NCI-H187 treated with DMSO at 0.1 percent for 48 hours (cell line): ENCODE results near the gene KCNS1.
"Not testable (repeated sequence)": the region's sequence is repeated elsewhere in the genome, so short reads cannot be mapped to it uniquely, and the experiment has no call there.

Experiments
- DNase-seq: peaks from one replicate; lab custom pipeline; 2025; lab: John Stamatoyannopoulos, UW

KCNS1 gene

GRCh38 chr20:45100563-45101245 is at the start of gene KCNS1:
Gene KCNS1 (minus strand): TSS chr20:45101127. CDS start chr20:45099236, 1,891 bp downstream.
- no peak for DNase-seq

DNA sequence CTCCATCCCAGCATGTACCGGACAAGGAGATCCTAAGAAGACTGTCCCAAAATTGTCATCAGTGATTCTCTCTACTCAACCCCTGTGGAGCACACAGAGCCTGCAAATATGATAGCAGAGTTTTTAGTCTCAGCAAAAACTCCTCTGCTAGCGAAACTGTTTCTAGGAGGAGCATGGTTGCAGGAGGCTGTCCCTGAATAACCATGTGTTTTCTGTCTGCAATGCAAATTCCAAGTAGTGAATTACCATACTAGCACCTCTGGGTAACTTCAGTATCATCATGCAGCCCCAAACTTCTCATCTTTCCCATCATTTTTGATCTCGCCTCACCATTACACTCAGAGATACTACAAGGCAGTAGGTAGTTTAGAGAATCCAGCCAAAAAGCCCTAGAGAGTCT is 48.1 kb upstream of the KCNS1 start:
- DNase-seq: no peak

- no peak for DNase-seq
These were observed 39.9 kb upstream of the KCNS1 start for GRCh38 chr20:45140836-45141235.

DNA sequence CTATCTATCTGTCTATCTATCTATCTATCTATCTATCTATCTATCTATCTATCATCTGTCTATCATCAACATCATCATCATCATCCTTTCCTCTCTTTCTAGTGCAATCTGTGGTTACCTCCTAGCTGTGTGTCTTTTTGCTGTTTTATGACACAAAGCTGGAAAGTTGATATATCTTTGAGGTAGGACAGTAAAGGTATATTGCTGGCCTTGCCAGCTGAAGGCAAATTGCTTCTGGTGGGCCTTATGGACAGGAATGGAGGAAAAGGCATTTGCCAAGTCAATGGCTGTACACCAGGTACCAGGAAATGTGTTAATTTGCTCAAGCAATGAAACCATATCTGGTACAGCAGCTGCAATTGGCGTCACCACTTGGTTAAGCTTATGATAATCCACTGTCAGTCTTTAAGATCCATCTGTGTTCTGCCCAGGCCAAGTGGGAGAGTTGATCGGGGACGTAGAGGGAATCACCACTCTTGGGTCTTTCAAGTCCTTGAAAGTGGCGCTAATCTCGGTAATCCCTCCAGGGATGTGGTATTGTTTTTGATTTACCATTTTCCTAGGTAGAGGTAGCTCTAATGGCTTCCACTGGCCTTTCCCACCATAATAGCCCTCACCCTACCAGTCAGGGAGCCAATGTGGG is 38.9 kb upstream of the KCNS1 start:
- not testable (repeated sequence) for DNase-seq

DNA sequence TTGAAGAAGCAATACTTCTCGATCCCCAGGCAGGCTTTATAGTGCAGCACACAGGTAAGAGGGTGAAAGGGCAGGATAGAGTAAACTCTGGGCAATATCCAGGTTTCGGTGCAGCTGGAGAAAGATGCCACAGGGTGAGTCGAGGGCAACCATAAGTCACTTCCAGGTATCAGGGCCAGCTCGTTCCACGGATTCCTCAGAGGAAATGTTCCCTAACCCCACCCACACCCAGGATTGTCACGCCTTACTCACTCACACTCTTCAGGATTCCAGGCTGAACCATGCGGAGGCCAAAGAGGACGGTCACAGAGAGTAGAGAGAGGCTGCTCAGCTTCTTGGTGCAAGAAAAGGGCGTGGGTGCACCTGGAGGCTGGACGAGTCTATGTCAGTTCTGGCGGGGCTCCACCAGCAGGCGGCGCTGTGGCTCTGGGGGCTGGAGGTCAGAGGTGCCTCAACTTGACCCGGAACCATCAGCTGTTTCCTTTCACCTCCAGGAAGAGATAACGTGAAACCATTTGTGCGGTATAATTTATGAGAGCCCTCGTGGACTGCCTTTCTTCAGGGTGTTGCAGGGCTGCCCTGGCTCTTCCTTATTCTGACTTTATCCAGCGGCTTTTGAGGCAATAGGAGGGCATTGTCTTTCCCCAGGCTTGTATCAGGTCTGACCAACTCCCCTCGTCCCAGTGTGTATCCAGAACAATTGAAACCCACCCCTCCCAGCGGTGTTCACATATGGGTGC is 37.8 kb upstream of the KCNS1 start:
- DNase-seq: no peak

GRCh38 chr20:45136911-45137310 is 36.0 kb upstream of the KCNS1 start:
- DNase-seq: no peak

DNA sequence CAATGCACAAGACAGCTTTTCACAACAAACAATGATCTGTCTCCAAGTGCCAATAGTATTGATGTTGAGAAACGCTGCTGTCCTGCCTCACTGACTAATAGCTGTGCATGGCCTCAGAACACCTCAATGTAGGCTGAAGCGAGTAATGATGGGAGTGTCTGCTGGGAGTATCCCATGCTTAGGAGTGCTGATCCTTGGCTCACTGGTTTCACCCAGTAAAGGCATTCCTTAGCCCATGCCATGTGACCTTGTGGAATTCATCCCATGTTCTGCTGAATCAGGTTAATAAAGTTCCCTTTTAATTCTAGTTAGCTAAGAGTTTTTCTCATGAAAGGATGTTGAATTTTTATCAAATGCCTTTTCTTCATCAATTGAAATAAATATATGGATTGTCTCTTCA is 27.2 kb upstream of the KCNS1 start:
- DNase-seq: no peak

DNA sequence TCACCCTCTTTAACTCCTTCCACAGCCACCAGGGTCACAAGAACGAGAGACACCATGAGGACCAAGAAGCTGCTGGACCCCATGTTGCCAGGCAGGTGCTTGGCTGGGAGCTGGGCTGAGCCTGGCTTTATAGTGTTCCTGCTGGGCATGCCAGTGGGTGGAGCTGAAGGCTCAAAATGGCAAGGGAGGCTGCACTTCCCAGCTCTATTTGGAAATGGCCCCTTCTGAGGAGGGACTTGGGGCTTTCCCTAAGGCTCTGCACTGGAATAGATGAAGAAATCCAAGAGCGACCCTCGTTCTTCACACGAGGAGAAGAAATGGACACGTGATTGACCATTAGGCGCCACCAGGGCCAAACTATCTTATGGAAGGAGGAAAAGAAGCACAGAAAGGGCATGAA is 23.4 kb upstream of the KCNS1 start, which contains the start of gene WFDC12:
TSS of gene WFDC12 (minus strand) at position 101 of the 400 bp plus-strand sequence. CDS start at position 83, 18 bp downstream.
- DNase-seq: no peak

GRCh38 chr20:45121388-45121787 is 20.5 kb upstream of the KCNS1 start:
- no peak for DNase-seq

- no peak for DNase-seq
These were observed 18.8 kb upstream of the KCNS1 start for GRCh38 chr20:45119556-45120266.

GRCh38 chr20:45118028-45118427 is 17.1 kb upstream of the KCNS1 start:
- DNase-seq: no peak

GRCh38 chr20:45117581-45117980 is 16.7 kb upstream of the KCNS1 start:
- DNase-seq: no peak

- no peak for DNase-seq
These were observed 14.9 kb upstream of the KCNS1 start for GRCh38 chr20:45115829-45116228.

DNA sequence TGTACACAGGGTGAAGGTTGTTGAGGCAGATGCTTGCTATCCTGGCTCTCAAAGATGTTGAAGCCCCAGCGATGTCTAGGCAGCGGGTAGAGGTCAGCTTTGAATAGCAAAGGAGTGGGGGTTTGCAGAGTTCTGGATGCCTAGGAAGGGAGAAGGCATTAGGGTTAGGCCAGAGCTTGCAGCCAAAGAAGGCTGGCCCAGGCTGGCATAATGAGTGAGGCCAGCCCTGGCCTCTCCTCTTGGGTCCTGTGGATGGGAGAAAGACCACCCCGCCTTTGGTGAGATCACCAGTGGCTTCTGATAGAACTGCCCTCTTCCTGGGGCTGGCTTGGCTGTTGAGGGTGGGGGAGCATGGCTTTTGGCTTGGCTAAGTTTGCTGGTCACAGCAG is 14.5 kb upstream of the KCNS1 start:
- DNase-seq: no peak

- no peak for DNase-seq
These were observed 13.8 kb upstream of the KCNS1 start, which contains the start of gene WFDC5 for GRCh38 chr20:45114465-45115385. Gene WFDC5 (minus strand): TSS chr20:45115174. CDS start chr20:45115083, 91 bp downstream.

GRCh38 chr20:45113865-45114264 is 12.9 kb upstream of the KCNS1 start:
- no peak for DNase-seq

DNA sequence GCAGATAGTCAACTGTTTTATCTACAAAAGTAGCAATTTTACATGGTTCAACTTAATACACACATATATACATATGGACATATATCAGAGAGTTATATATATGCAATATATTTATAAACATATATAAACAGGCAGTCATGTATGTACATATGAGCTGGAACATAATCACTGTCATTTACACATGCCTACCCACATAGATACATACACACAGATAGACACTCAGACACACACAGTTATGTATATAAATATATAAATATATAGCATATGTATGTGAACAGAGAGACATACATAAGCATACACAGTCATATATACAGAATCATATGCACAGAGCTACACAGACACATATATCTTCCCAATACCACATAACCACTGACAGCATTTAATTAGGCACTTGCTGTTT is 11.8 kb upstream of the KCNS1 start:
- DNase-seq: no peak

DNA sequence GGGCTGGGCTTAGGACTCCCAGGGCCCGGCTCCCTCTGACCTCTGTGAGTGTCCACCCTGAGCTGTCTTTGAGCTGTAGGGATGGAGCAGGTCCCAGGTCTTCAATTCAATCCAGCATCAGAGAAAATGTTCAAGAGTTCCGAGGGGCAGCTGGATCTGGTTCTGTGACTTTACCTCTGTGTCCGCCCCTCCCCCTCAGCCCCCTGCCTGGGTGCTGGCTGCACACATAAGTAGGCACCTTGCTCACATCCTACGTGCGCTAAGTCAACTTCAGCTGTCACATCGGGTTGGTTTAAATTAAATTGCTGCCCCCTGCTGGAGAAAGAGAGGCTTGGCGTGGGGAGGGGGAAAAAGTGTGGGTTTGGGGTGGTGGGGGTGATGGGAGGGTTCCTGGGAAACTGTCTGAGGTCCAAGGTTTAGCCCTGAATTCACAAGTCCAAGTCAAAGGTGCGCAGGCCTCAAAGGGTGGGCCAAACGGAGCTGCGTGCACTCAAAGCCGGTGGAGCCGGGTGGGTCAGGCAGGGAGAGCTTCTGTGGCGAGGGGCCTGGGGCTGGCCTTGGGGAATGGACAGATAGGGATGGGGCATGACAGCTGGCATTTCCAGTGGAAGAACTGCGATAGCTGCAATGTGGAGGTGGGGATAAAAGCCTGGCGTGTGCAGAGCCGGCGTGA is 11.0 kb upstream of the KCNS1 start:
- no peak for DNase-seq

DNA sequence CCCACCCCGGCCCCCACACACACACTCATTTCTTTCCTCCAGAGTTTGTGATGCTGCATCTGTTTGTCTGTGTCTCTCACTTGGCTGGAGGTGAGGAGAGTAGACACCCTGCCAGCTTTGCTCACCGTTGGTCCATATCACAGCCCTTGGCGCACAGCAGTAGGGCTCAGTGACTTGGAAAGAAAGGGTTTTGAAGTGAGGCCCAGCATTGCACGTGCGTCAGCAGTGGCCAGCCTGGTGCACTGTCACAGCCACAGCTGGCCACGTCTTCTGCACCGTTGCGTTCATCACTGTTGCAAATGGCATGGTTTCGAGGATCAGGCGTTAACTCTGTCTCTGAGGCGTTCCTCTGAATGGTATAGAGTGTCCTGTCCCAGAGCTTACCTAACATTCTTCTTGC is 10.4 kb upstream of the KCNS1 start:
- no peak for DNase-seq

DNA sequence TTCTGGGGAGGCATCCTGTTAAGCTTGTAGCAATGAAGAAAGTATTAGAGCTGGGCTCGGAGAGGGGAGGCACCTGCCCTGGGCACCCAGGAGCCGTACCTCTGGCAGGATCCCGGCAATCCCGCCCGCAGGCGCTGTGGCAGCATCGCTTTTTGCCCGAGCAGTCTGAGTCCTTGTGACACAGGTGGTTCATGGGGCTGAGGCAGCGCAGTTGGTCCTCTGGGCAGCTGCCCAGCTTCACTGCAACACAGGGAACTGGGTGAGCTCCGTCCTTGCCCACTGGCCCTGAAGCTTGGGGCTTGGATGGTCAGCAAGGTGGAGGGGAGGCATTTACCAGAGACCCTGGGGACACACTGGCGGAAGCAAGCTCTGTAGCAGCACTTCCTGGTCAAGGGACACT is 9.4 kb upstream of the KCNS1 start:
- DNase-seq: no peak

DNA sequence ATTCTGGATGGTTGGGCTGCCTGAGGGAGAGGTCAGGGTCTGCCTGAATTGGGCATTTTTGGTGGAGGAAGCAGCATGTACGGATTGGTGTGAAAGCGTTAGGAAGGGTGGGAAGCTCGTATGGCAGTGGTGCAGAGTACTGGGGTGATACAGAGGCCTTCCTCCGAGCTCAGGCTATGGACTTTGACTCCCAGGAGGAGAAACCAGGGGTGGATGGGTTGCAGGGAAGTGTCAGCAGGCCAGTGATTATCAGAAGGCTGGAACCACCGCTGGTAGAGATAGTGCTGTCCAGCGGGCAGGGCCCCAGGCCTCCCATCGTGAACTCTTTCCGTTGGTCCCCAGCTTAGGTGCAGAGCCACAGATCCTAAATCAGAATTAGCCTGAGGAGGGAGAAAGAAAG is 8.7 kb upstream of the KCNS1 start:
- no peak for DNase-seq
